Measurements from ENCODE around the gene NT5DC4.

NT5DC4 gene

GRCh38 chr2:112720785-112721184, at the start of gene NT5DC4:
TSS of gene NT5DC4 (plus strand) at chr2:112721020. CDS start at chr2:112721080, 60 bp downstream.
- TF ChIP-seq, protein P1, sequence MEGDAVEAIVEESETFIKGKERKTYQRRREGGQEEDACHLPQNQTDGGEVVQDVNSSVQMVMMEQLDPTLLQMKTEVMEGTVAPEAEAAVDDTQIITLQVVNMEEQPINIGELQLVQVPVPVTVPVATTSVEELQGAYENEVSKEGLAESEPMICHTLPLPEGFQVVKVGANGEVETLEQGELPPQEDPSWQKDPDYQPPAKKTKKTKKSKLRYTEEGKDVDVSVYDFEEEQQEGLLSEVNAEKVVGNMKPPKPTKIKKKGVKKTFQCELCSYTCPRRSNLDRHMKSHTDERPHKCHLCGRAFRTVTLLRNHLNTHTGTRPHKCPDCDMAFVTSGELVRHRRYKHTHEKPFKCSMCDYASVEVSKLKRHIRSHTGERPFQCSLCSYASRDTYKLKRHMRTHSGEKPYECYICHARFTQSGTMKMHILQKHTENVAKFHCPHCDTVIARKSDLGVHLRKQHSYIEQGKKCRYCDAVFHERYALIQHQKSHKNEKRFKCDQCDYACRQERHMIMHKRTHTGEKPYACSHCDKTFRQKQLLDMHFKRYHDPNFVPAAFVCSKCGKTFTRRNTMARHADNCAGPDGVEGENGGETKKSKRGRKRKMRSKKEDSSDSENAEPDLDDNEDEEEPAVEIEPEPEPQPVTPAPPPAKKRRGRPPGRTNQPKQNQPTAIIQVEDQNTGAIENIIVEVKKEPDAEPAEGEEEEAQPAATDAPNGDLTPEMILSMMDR (IDR thresholded peaks at IDR 0.05; ENCODE audit: extremely low read depth, insufficient read depth, missing control alignments), result no peak
- DNase-seq (ENCODE audit: low spot score), result no peak
- in situ Hi-C loops (cut with MboI; ENCODE audit: low pct_unique_long_range_greater_than_20kb, low sequenced_read_pairs, unreplicated experiment), result loop anchor here (10.0 kb wide), 1 partner anchor 96 kb away; no protein-coding TSS in a partner anchor

DNA sequence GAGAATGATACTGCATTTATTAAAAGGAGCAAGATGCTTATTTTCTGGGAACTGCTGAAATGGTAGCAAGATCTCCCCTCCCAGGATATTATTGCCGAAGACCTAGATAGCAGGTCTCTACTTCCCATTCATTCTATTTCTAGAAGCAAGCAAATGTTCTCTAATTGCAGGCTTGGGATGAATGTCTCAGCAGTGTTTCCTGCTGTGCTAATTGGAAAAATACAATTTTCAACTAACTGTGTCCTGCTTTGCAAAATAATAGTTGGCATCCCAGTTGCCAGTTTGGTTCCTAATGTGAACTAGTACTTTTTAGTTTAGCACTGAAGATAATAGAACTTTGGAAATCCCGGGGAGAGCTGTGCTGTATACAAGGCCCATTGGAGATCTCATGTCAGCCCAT, 49.0 kb upstream of the NT5DC4 start:
- TF ChIP-seq, protein P1 (IDR thresholded peaks at IDR 0.05; ENCODE audit: extremely low read depth, insufficient read depth, missing control alignments), result no peak
- DNase-seq (ENCODE audit: low spot score), result no peak
- in situ Hi-C loops (cut with MboI; ENCODE audit: low pct_unique_long_range_greater_than_20kb, low sequenced_read_pairs, unreplicated experiment), result no loop called here

DNA sequence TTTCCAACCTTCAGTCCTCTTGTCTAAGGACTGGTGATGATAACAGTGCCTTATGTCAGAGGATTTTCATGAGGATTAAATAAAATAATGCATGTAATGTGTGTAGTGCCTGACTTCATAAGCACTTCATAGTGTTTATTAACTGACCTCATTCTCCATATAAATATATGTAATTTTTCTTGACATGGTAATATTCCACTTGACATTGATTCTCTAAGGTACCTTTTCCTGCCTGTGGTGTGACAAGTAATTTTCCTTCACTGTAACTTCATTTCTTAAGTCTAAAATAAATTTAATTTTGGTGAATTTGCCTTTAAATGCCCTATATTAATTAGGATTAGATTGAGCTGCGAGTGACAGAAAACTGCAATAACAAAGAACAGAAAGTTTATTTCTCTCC, 47.8 kb upstream of the NT5DC4 start:
- TF ChIP-seq, protein P1 (IDR thresholded peaks at IDR 0.05; ENCODE audit: extremely low read depth, insufficient read depth, missing control alignments), result no peak
- DNase-seq (ENCODE audit: low spot score), result no peak
- in situ Hi-C loops (cut with MboI; ENCODE audit: low pct_unique_long_range_greater_than_20kb, low sequenced_read_pairs, unreplicated experiment), result no loop called here

DNA sequence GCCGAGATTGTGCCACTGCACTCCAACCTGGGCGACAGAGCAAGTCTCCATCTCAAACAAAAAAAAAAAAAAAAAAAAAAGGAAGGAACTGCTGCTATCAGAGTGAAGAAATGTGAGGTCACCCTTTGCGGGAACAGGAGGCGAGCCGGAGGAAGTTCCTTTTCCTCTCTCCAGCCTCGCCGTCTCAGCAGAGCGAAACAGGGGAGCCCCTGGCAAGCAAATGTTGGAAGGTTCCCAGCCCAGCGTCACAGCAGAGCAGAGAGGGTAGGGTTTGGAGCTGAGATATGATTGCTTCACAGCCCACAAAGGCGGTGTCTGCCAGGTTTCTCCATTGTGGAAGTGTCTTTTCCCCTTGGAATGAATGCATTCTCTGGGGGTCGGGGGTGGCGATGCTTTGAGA, 46.6 kb upstream of the NT5DC4 start:
- in situ Hi-C loops (cut with MboI; ENCODE audit: low pct_unique_long_range_greater_than_20kb, low sequenced_read_pairs, unreplicated experiment), result no loop called here
- DNase-seq (ENCODE audit: low spot score), result no peak

GRCh38 chr2:112679484-112679883, 41.3 kb upstream of the NT5DC4 start:
- TF ChIP-seq, protein P1 (IDR thresholded peaks at IDR 0.05; ENCODE audit: extremely low read depth, insufficient read depth, missing control alignments), result no peak
- DNase-seq (ENCODE audit: low spot score), result no peak
- in situ Hi-C loops (cut with MboI; ENCODE audit: low pct_unique_long_range_greater_than_20kb, low sequenced_read_pairs, unreplicated experiment), result no loop called here

More for the DNA sequence above, 46.6 kb upstream of the NT5DC4 start:
- TF ChIP-seq, protein P1 (IDR thresholded peaks at IDR 0.05; ENCODE audit: extremely low read depth, insufficient read depth, missing control alignments), result no peak

- DNase-seq (ENCODE audit: low spot score), result no peak
- in situ Hi-C loops (cut with MboI; ENCODE audit: low pct_unique_long_range_greater_than_20kb, low sequenced_read_pairs, unreplicated experiment), result no loop called here
- TF ChIP-seq, protein P1 (IDR thresholded peaks at IDR 0.05; ENCODE audit: extremely low read depth, insufficient read depth, missing control alignments), result no peak
These were observed 40.1 kb upstream of the NT5DC4 start for GRCh38 chr2:112680666-112681101.

DNA sequence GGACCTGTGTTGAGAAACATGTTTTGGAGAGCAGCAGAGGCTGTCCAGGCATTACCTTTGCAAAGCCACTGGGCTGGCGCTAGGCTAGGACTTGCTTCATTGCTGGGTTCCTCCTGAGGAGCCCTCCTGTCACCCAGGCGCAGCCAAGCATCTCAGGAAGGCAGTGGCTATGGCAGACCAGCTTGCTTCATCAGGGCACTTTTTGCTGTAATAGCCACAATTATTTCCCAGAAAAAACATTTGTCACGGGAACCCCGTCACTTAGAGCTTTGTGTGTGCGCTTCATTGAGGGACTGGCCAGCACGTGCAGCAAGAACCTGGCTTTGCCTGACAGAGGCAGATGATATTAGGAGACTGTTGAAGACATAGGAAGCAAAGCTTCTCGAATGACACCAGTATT, 38.7 kb upstream of the NT5DC4 start:
- in situ Hi-C loops (cut with MboI; ENCODE audit: low pct_unique_long_range_greater_than_20kb, low sequenced_read_pairs, unreplicated experiment), result no loop called here
- DNase-seq (ENCODE audit: low spot score), result no peak
- TF ChIP-seq, protein P1 (IDR thresholded peaks at IDR 0.05; ENCODE audit: extremely low read depth, insufficient read depth, missing control alignments), result no peak

Measured in GM13977 (cell line).